Activated naive CD4-positive, alpha-beta T cell (primary cell): ENCODE measurements around the gene NRXN2.
"Not testable (repeated sequence)": the region's sequence is repeated elsewhere in the genome, so short reads cannot be mapped to it uniquely, and the experiment has no call there.

Source experiments
- DNase-seq, 4 experiments: peaks; one replicate each; lab custom pipeline; 2025; lab: John Stamatoyannopoulos, UW

NRXN2 gene

GRCh38 chr11:64721359-64721699 lies 1.7 kb downstream of the NRXN2 start:
- no peak for DNase-seq

- no peak for DNase-seq
These were observed 2.2 kb downstream of the NRXN2 start for GRCh38 chr11:64720640-64721358.

GRCh38 chr11:64720167-64720566 lies 2.8 kb downstream of the NRXN2 start:
- no peak for DNase-seq

- DNase-seq, result no peak
These were observed 3.6 kb downstream of the NRXN2 start for GRCh38 chr11:64719406-64719805.

GRCh38 chr11:64718780-64719124 lies 4.2 kb downstream of the NRXN2 start:
- no peak for DNase-seq

- no peak for DNase-seq
These were observed 4.8 kb downstream of the NRXN2 start for GRCh38 chr11:64718084-64718779.

GRCh38 chr11:64717268-64717578 lies 5.8 kb downstream of the NRXN2 start:
- no peak for DNase-seq

GRCh38 chr11:64716473-64717267 lies 6.3 kb downstream of the NRXN2 start:
- no peak for DNase-seq

GRCh38 chr11:64715756-64716472 lies 7.1 kb downstream of the NRXN2 start:
- DNase-seq, result no peak

- DNase-seq, result no peak
These were observed 7.9 kb downstream of the NRXN2 start for GRCh38 chr11:64715110-64715509.

GRCh38 chr11:64714666-64715065 lies 8.3 kb downstream of the NRXN2 start:
- DNase-seq, result no peak

GRCh38 chr11:64713781-64714363 lies 9.1 kb downstream of the NRXN2 start:
- DNase-seq, result no peak

- DNase-seq, result peak in 1 of 4 experiments; percentile 19
These were observed 9.8 kb downstream of the NRXN2 start for GRCh38 chr11:64713016-64713707.

GRCh38 chr11:64712430-64713015 lies 10.5 kb downstream of the NRXN2 start:
- DNase-seq, result no peak

- DNase-seq, result no peak
These were observed 11.0 kb downstream of the NRXN2 start for GRCh38 chr11:64711956-64712362.

GRCh38 chr11:64711138-64711955 lies 11.7 kb downstream of the NRXN2 start:
- no peak for DNase-seq

GRCh38 chr11:64710418-64711137 lies 12.4 kb downstream of the NRXN2 start:
- no peak for DNase-seq

- no peak for DNase-seq
These were observed 17.5 kb downstream of the NRXN2 start for GRCh38 chr11:64705501-64705900.

GRCh38 chr11:64703048-64703447 lies 19.9 kb downstream of the NRXN2 start:
- DNase-seq, result no peak

GRCh38 chr11:64701956-64702355 lies 21.0 kb downstream of the NRXN2 start:
- not testable (repeated sequence) for DNase-seq
